Measurements from ENCODE around the gene CCDC127.

The CCDC127 gene

DNA sequence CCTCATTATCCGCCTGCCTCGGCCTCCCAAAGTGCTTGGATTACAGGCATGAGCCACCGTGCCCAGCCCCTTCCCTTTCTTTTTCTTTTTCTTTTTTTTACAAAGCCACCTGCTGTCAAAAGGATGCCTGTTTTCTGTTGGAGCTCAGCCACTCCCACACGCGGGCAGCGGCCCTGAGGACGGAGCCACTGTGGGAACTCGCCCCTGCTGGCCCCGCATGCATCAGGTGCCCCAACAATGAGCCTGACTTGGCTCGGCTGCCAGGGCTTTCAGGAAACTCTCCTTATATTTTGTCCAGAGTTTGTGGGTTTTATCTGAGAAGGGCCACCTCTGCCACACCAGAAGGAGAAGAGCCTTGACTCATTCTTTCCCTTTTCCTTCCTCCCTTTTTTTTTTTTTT lies 63.7 kb downstream of the CCDC127 start:
- DNase-seq, result no peak

DNA sequence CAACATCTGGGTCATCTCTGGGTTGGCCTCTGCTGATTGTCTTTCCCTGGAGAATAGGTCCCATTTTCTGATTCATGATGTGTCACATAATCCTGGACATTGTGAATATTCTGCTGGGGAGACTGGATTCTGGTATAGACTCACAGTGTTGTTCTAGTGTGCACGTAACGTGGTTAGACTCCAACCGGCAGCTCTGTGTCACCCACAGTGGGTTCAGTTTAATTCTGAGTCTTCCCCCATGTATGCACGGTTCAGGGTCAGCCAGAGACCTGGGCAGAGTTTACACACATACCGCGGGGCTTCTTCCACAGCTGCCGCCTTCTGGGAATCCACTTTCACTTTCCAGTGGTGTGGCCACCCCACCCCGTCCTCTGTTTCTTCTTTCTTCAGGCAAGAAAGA lies 64.7 kb downstream of the CCDC127 start:
- peak; percentile 39 for DNase-seq

DNA sequence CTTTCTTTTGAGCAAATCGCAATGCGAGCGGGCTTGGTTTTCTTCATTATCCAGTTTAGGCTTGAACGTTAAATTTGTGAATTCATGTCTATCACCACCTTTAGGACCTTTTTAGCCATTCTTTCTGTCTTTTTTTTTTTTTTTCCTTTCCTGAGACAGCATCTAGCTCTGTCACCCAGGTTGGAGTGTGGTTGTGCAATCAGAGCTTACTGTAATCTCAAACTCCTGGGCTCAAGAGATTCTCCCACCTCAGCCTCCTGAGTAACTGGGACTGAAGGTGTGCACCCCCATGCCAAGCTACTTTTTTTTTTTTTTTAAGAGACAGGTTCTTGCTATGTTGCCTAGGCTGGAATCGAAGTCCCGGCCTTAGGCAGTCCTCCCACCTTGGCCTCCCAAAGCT lies 65.9 kb downstream of the CCDC127 start:
- no peak for DNase-seq

DNA sequence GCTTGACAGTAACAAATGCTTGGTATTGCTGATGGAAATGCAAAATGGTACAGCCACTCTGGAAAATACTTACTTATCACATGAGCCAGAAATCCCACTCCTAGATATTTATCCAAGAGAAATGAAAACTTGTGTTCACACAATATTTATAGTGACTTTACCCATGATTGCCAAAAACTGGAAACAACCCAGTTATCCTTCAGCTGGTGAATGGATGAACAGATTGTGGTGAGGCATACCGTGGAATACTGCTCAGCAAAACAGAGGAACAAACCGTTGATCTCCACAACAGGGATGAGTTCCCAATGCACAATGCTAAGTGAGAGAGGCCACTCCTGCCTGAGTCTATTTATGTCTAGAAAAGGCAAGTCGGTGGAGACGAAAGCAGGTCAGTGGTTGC lies 67.2 kb downstream of the CCDC127 start:
- DNase-seq, result no peak

DNA sequence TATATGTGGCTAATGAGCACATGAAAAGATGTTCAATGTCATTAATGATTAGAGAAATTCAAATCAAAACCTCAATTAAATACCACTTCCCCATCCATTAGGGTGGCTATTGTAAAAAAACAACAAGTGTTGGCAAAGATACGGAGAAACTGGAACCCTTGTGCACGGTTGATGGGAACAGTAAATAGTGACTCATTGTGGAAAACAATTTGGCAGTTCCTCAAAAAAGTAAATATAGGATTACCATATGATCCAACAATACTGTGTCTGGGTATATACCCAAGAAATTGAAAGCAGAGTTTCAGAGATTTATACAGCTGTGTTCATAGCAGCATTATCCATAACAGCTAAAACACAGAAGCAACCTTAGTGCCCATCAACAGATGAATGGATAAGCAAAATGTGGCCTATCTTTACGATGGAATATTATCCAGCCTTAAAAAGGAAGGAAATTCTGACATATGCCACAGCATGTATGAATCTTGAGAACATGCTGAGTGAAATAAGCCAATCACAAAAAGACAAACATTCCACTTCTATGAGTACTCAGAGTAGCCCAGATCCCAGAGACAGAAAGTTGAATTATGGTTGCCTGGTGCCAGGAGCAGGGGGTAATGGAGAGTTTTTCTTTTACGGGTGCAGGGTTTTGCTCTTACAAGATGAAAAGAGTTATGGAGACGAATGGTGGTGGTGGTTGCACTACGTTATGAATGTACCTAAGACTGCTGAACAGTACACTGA lies 68.0 kb downstream of the CCDC127 start:
- DNase-seq, result peak; percentile 52

DNA sequence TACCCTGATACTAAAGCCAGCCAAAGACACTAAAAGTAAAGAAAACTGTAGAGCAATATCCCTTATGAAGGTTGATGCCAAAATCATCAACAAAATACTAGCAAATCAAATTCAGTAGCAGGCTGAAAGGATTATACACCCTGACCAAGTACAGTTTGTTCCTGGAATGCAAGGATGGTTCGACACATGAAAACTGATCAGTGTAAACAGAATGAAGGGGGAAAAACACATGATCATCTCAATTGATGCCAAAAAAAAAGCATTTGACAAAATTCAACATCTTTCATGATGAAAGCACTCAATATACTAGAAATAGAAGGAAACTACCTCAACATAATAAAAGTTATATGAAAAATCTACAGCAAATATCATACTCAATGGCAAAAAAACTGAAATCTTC lies 70.2 kb downstream of the CCDC127 start:
- DNase-seq, result no peak
